Adrenal gland (tissue), 5 donors: ENCODE data around the gene SLC38A2.

Source experiments
- CTCF ChIP-seq, 6 experiments: fragments of 450-650 bp in 4 of 6; fragments of 200-600 bp in 2 of 6; sonication (generic) in 1 of 6; IDR thresholded peaks; 1 replicate in 5 of 6; 2 replicates in 1 of 6; pipeline versions ENCODE4 v1.5.1 to v1.8.0; 2016 to 2021; ENCODE audit warnings: antibody characterized with exemption in 6 of 6, mild to moderate bottlenecking in 2 of 6, moderate library complexity in 1 of 6
- POLR2A ChIP-seq, 2 donors: fragments of 450-650 bp; IDR thresholded peaks; one replicate each; pipeline ENCODE4 v1.6.1; 2017; ENCODE audit warnings: antibody characterized with exemption in 2 of 2, mild to moderate bottlenecking in 2 of 2, moderate library complexity in 1 of 2
- donor health status: DM: no; HTN: no; CAD: no.

GRCh38 chr12:46396826-46397225, 24.3 kb upstream of the SLC38A2 start:
- no peak for TF ChIP-seq CTCF (IDR thresholded peaks at IDR 0.05)
- TF ChIP-seq POLR2A (IDR thresholded peaks at IDR 0.05) = no peak
